Coronary artery (tissue), 2 donors: ENCODE results near the gene FOXO3.
A peak's percentile ranks its signal among the peaks of the same experiment; 100 is the strongest.

Experiments
- DNase-seq: peaks from one replicate; pipeline ENCODE4 v3.0.0-alpha.2; 2017; ENCODE audit warnings: low spot score
- H3K27ac ChIP-seq, 2 donors: fragments of 200-600 bp; sonication (generic); one replicate each; pipeline ENCODE4 v1.5.1; 2016 to 2019
- H3K4me3 ChIP-seq: fragments of 200-600 bp; sonication (generic); 2 replicates; pipeline ENCODE4 v1.5.1; 2016; ENCODE audit warnings: mild to moderate bottlenecking, moderate library complexity
- CTCF ChIP-seq: fragments of 200-600 bp; sonication (generic); IDR thresholded peaks from one replicate; pipeline ENCODE4 v1.5.1; 2019; ENCODE audit warnings: antibody characterized with exemption

The FOXO3 gene

GRCh38 chr6:108693430-108694154, 132.9 kb downstream of the FOXO3 start:
- DNase-seq: no peak
- Histone ChIP-seq H3K27ac (peak overlapping the region in 1 of 2 donors; percentile 22), H3K4me3 (no peak overlapping the region)
- no peak for TF ChIP-seq CTCF

GRCh38 chr6:108694816-108695215, 134.1 kb downstream of the FOXO3 start:
- no peak for TF ChIP-seq CTCF
- Histone ChIP-seq H3K27ac (no peak overlapping the region), H3K4me3 (no peak overlapping the region)
- DNase-seq: no peak

- H3K27ac ChIP-seq: peak overlapping the region; percentile 68 to 93
- DNase-seq: no peak
- H3K4me3 ChIP-seq: peak overlapping the region; percentile 22
- TF ChIP-seq CTCF: no peak
These were observed 136.9 kb downstream of the FOXO3 start for GRCh38 chr6:108697561-108698161.

- TF ChIP-seq CTCF: no peak
- DNase-seq: no peak
- Histone ChIP-seq H3K4me3 (no peak overlapping the region), H3K27ac (peak overlapping the region; percentile 68 to 93)
These were observed 138.0 kb downstream of the FOXO3 start for GRCh38 chr6:108698593-108699289.

GRCh38 chr6:108699290-108700041, 138.7 kb downstream of the FOXO3 start:
- H3K27ac ChIP-seq: peak overlapping the region; percentile 61 to 93
- peak overlapping the region; percentile 18 for H3K4me3 ChIP-seq
- TF ChIP-seq CTCF: no peak
- DNase-seq: no peak

GRCh38 chr6:108702106-108702851, 141.6 kb downstream of the FOXO3 start:
- Histone ChIP-seq H3K27ac (no peak overlapping the region), H3K4me3 (no peak overlapping the region)
- no peak for DNase-seq
- TF ChIP-seq CTCF: no peak
